HG03135 (cell line): ENCODE data around the gene TNC.

ENCODE experiments used
- ATAC-seq: cut with Tn5 transposase; IDR thresholded peaks from one replicate; pipeline ENCODE4 v1.9.1; 2021; ENCODE audit warnings: mild to moderate bottlenecking, moderate library complexity; ENCODE audit not compliant: unreplicated experiment

TNC gene

GRCh38 chr9:115058175-115058574 lies 59.8 kb downstream of the TNC start:
- ATAC-seq: no peak

GRCh38 chr9:115057559-115057958 lies 60.4 kb downstream of the TNC start:
- ATAC-seq: no peak

- ATAC-seq: no peak
Observed at GRCh38 chr9:115050002-115050490, 67.9 kb downstream of the TNC start.

GRCh38 chr9:115046824-115047223 lies 71.1 kb downstream of the TNC start:
- ATAC-seq: no peak

GRCh38 chr9:115046199-115046598 lies 71.8 kb downstream of the TNC start:
- ATAC-seq: no peak

- no peak for ATAC-seq
Observed at GRCh38 chr9:115043632-115044031, 74.3 kb downstream of the TNC start.

- ATAC-seq: no peak
Observed at GRCh38 chr9:115042781-115043509, 75.0 kb downstream of the TNC start.

- no peak for ATAC-seq
Observed at GRCh38 chr9:115039516-115040120, 78.3 kb downstream of the TNC start.

- ATAC-seq: no peak
Observed at GRCh38 chr9:115038178-115038577, 79.8 kb downstream of the TNC start.

- ATAC-seq: no peak
Observed at GRCh38 chr9:115036691-115037090, 81.3 kb downstream of the TNC start.

- peak; percentile 63 for ATAC-seq
Observed at GRCh38 chr9:115035841-115036612, 81.9 kb downstream of the TNC start.

- ATAC-seq: no peak
Observed at GRCh38 chr9:115034801-115035200, 83.2 kb downstream of the TNC start.

GRCh38 chr9:115033800-115034199 lies 84.2 kb downstream of the TNC start:
- no peak for ATAC-seq

- ATAC-seq: no peak
Observed at GRCh38 chr9:115032296-115032695, 85.7 kb downstream of the TNC start.

GRCh38 chr9:115030006-115030405 lies 88.0 kb downstream of the TNC start:
- no peak for ATAC-seq

- no peak for ATAC-seq
Observed at GRCh38 chr9:115025721-115026120, 92.2 kb downstream of the TNC start.

GRCh38 chr9:115024925-115025535 lies 92.9 kb downstream of the TNC start:
- ATAC-seq: no peak

- ATAC-seq: no peak
Observed at GRCh38 chr9:115022760-115023434, 95.1 kb downstream of the TNC start.

GRCh38 chr9:115018547-115019435 lies 99.2 kb downstream of the TNC start:
- no peak for ATAC-seq

GRCh38 chr9:115016344-115016743 lies 101.6 kb downstream of the TNC start:
- ATAC-seq: no peak
